PC-9 (cell line): ENCODE measurements around the gene KIAA1217.

Experiments
- CTCF ChIP-seq: fragments of 200-600 bp; sonication (generic); conservative IDR thresholded peaks from 2 replicates; pipeline ENCODE4 v1.6.1; 2017; ENCODE audit warnings: mixed run types, antibody characterized with exemption, mild to moderate bottlenecking, moderate library complexity
- EZH2 ChIP-seq: fragments of 200-600 bp; sonication (generic); IDR thresholded peaks from 2 replicates; pipeline ENCODE4 v1.8.0; 2017; ENCODE audit warnings: antibody characterized with exemption, low read depth

GRCh38 chr10:24207341-24207740 lies 1.6 kb upstream of the KIAA1217 start:
- TF ChIP-seq EZH2, result no peak
- TF ChIP-seq CTCF, result no peak
